Measurements from ENCODE around the gene NAP1L5. TPM values are rescaled to one million over a fixed set of nuclear protein-coding genes. Genes with fewer than 3 reads are reported as not detected.

Gene NAP1L5
- total and polyA plus RNA-seq, 11 donors, result 2.7 to 7.9 (median 4.5) TPM

DNA sequence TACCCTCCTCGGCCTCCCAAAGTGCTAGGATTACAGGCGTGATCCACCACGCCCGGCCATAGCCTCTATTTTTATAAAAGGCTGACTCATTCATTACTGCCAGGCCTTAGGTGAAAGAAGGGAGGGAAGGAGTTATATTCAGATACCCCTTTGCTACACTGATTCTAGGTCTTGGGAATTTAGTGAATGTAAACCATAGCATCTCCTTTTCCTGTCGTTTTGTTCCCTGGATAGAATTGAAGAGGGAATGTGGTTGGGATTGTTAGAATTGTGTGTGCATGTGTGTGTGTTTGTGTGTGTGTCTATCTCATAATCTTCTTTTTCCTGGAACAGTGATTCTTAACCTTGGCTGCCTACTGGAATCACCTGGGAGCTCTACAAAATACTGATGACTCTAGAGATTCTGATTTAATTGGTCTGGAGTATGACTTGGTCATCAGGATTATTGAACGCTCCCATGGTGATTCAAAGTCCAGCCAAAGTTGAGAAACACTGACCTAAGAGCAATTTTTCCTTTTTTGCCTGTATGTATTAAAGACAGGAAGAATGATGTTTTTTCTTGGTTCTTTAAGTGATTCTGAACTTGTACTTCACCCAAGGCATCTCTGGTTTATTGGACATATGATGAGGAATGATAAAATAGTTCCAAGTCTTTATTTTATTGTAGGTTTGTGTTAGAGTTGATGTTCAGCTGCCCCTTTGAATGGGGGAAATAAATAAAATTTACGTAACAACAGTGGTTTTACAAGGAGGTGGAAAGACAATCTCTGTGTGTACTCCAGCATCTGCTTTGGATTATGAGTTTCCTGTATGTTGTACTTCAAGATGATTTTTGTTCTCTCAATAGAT lies 37.0 kb downstream of the NAP1L5 start:
- Histone ChIP-seq H3K27ac (no peak overlapping the region), H3K27me3 (no peaks in the 10 kb centered on the region), H3K4me3 (no peak overlapping the region), H3K36me3 (peaks cover 0 to 90% (median 37%) of the 10 kb centered on the region in 9 donors), H3K4me1 (peaks cover 0 to 6% (median 0%) of the 10 kb centered on the region in 12 donors), H3K9me3 (no peaks in the 10 kb centered on the region)
- intact Hi-C loops (cut with DNase I), result loop anchor here in 1 of 10 donors (2.0 kb wide), 1 partner anchor 122 kb away; no protein-coding TSS in a partner anchor
- DNase-seq, result no peak
- TF ChIP-seq, protein P1, sequence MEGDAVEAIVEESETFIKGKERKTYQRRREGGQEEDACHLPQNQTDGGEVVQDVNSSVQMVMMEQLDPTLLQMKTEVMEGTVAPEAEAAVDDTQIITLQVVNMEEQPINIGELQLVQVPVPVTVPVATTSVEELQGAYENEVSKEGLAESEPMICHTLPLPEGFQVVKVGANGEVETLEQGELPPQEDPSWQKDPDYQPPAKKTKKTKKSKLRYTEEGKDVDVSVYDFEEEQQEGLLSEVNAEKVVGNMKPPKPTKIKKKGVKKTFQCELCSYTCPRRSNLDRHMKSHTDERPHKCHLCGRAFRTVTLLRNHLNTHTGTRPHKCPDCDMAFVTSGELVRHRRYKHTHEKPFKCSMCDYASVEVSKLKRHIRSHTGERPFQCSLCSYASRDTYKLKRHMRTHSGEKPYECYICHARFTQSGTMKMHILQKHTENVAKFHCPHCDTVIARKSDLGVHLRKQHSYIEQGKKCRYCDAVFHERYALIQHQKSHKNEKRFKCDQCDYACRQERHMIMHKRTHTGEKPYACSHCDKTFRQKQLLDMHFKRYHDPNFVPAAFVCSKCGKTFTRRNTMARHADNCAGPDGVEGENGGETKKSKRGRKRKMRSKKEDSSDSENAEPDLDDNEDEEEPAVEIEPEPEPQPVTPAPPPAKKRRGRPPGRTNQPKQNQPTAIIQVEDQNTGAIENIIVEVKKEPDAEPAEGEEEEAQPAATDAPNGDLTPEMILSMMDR (IDR thresholded peaks at IDR 0.05), result no peak
- no peak for TF ChIP-seq POLR2A (IDR thresholded peaks at IDR 0.05)
- ATAC-seq, result no peak
- 80 to 90% (median 87%) methylated on average over 7 of the region's 7 CpGs for whole genome bisulfite sequencing, 4 donors

DNA sequence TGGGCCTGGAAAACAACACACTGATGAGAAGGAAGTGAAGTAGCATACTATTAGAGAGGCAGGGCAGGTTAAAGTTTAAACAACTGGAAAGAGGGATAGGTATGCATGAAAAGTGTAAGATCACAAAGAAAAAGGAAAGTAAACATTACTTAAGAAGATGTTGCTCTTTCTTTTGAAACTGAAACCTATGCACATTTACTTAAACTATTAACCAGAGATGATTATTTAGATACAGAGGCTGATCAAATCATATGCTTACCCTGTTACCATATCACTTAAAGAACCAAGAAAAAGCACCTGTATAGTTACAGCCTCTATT lies 37.8 kb downstream of the NAP1L5 start:
- peaks cover 0 to 90% (median 44%) of the 10 kb centered on the region in 9 donors for H3K36me3 ChIP-seq
- TF ChIP-seq, protein P1 (IDR thresholded peaks at IDR 0.05), result no peak
- TF ChIP-seq POLR2A (IDR thresholded peaks at IDR 0.05), result no peak
- H3K27ac ChIP-seq, result no peak overlapping the region
- peaks cover 0 to 6% (median 0%) of the 10 kb centered on the region in 12 donors for H3K4me1 ChIP-seq
- no peaks in the 10 kb centered on the region for H3K9me3 ChIP-seq
- no peak for ATAC-seq
- no peak for DNase-seq
- no peak overlapping the region for H3K4me3 ChIP-seq
- intact Hi-C loops (cut with DNase I), result loop anchor here (1.0 to 10.0 kb wide), 6 partner anchors 65 to 123 kb away; partner anchors contain the start of gene HERC3 (in 5 of the 10)
- no peaks in the 10 kb centered on the region for H3K27me3 ChIP-seq

DNA sequence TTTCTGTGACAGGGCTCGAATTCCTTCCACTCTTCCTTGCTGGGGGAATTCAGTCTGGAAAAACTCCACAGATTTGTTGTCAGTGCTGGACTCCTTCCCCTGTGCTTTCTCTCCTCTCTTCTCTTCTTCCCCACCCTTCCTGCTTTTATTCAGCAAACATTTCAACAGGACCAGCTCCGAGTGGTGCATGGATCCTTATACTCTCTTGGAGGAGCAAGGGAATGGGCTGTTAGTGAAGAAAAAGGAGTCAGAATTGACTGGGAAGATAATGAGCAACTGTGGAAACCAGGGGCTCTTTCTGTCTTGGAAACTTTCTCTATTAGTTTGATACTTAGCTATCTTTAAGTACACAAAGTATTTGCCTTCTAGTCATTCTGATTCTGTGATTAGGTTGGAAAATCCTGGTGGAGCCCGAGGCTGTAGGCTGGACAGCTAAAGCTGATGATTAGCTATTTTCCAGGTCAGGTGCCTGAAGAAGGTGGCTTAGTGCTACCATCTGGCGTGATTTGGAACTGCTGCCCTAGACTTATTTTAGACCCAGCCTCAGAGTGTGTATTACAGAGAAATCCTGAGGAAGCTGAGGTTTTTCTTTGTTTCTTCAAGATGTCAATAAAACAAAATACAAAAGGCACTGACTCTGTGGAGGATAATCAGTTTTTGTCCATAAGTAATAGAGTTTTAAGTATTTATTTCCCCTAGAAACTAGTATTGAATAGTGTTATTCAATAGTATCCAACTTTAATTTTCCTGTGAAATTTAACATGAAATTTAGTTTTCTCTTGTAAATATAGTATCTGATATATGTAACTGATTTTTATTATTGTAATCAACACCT lies 38.4 kb downstream of the NAP1L5 start:
- no peaks in the 10 kb centered on the region for H3K9me3 ChIP-seq
- peak overlapping the region in 4 of 12 donors; percentile 8 to 48 (median 30) for H3K27ac ChIP-seq
- H3K4me1 ChIP-seq, result peaks cover 0 to 6% (median 0%) of the 10 kb centered on the region in 12 donors
- DNase-seq (peak in 3 of 5 donors; percentile 30 to 47 (median 34)), ATAC-seq (peak; percentile 86 to 97 (median 96))
- 35 to 45% (median 40%) methylated on average over 4 of the region's 4 CpGs for WGBS, 4 donors
- peaks cover 0 to 89% (median 42%) of the 10 kb centered on the region in 9 donors for H3K36me3 ChIP-seq
- H3K27me3 ChIP-seq, result no peaks in the 10 kb centered on the region
- intact Hi-C loops (cut with DNase I), result loop anchor here in 9 of 10 donors (1.0 to 10.0 kb wide), 6 partner anchors 64 to 122 kb away; partner anchors contain the start of gene HERC3 (in 5 of the 9)
- no peak overlapping the region for H3K4me3 ChIP-seq
- TF ChIP-seq POLR2A (IDR thresholded peaks at IDR 0.05), result no peak
- TF ChIP-seq, protein P1 (IDR thresholded peaks at IDR 0.05), result peak; percentile 56 to 85 (median 77)
